ENCODE data around the gene LRIG3.
A peak's percentile ranks its signal among the peaks of the same experiment; 100 is the strongest.
"Not testable (repeated sequence)": the region's sequence is repeated elsewhere in the genome, so short reads cannot be mapped to it uniquely, and the experiment has no call there.

LRIG3 gene

DNA sequence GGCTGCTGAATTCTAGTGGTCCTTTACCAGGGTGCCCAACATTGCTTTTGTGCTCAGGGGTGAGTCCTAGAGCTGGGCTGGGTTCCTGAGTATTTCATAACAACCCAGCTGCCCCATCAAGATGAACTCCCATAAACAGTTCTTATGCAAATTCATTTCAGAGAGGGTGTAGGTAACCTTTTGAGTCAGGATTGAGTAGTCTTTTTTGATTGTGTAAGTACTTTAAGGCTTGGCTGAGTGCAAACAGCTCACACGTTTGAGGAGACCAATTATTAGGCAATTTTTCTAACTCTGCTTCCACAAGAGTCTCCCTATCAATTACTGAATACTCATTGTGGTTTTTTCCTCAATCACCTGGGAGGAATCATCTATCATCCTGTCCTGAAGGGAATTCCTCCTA lies 63.1 kb downstream of the LRIG3 start:
- DNase-seq, result not testable (repeated sequence)

DNA sequence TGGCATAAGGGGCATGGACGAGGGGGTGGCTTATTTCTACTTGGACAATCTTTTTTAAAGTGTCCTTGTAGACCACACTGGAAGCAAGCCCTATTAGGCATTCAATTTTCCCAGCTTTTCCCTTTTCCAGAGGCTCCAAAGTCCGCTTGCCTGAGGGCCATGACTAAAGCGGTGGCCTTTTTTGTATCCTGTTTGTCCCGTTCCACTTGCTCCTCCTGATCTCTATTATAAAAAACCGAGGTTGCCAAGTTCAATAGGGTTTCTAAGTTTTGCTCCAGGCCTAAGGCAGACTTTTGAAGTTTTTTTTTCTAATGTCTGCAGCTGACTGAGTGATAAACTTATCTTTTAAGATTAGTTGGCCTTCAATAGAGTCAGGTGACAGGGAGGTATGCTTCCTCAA lies 64.7 kb downstream of the LRIG3 start:
- DNase-seq, result not testable (repeated sequence)

- DNase-seq, result no peak
These were observed 69.5 kb downstream of the LRIG3 start for GRCh38 chr12:58850826-58851225.

DNA sequence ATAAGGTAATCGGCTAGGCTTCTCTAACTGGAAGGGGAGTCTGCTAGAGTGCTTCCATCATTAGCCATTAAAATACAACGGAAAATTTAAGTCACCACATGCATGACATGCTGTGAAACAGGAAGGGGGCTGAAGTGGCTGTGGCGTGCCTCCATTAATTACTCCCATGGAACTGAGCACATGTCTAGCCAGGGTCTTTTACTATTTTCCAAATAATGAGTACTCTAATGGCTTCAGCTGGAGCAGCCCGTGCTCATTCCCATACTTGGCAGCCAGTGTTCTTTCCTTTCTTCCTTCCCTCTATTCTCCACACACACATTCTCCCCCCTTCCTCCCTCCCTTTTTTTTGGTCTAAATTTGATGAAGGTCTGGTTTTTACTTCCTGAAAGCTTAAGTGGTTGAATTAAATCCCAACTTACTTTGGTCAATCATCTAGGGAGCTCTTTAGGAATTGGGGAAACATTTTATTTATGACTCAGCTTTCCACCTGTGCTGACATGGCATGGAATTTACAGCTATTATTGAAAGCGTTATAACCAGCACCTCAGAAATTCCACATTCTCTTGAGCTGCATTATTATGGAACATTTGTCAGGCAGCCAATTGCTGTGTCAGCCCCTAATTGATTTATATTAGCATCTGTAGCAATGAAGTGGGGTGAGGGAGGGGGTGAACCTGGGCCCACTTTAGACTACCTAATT lies 72.3 kb downstream of the LRIG3 start:
- peak; percentile 24 for DNase-seq

- DNase-seq, result peak; percentile 64
These were observed 76.1 kb downstream of the LRIG3 start for GRCh38 chr12:58844161-58844560.

DNA sequence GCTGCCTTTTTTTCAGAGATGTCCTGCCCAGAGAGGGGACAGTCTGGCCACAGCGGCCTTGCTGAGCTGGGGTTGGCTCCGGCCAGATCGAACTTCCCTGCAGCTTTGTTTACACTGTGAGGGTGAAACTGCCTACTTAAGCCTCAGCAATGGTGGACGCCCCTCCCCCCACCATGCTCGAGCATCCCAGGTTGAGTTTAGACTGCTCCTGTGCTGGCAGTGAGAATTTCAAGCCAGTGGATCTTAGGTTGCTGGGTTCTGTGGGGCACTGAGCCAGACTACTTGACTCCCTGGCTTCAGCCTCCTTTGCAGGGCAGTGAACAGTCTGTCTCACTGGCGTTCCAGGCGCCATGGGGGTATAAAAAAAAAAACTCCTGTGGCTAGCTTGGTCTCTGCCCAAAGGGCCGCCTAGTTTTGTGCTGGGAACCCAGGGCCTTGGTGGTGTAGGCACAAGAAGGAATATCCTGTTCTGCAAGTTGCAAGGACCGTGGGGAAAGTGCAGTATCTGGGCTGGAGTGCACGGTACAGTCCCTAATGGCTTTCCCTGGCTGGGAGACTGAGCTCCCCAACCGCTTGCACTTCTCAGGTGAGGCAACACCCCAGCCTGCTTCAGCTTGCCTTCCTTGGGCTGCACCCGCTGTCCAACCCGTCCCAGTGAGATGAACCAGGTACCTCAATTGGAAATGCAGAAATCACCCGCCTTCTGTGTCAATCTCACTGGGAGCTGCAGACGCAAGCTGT lies 79.1 kb downstream of the LRIG3 start:
- DNase-seq, result no peak

GRCh38 chr12:58833853-58834252 lies 86.5 kb downstream of the LRIG3 start:
- no peak for DNase-seq

GRCh38 chr12:58832920-58833319 lies 87.4 kb downstream of the LRIG3 start:
- no peak for DNase-seq

Measured in NCI-H2171 (cell line).